ENCODE data around the gene ACP2. TPM values are rescaled to one million over a fixed set of nuclear protein-coding genes. Genes with fewer than 3 reads are reported as not detected.
"Not testable (repeated sequence)": the region's sequence is repeated elsewhere in the genome, so short reads cannot be mapped to it uniquely, and the experiment has no call there.

ACP2 gene
- total RNA-seq, 2 donors from 2014 or later: 94.6 to 104 TPM

- peak; percentile 90 for DNase-seq (ENCODE audit: low spot score)
- WGBS: 9% methylated on average over 20 of the region's 20 CpGs
- peaks cover 15% of the 10 kb centered on the region for H3K4me1 ChIP-seq (replicated peaks)
- TF ChIP-seq, protein P1, sequence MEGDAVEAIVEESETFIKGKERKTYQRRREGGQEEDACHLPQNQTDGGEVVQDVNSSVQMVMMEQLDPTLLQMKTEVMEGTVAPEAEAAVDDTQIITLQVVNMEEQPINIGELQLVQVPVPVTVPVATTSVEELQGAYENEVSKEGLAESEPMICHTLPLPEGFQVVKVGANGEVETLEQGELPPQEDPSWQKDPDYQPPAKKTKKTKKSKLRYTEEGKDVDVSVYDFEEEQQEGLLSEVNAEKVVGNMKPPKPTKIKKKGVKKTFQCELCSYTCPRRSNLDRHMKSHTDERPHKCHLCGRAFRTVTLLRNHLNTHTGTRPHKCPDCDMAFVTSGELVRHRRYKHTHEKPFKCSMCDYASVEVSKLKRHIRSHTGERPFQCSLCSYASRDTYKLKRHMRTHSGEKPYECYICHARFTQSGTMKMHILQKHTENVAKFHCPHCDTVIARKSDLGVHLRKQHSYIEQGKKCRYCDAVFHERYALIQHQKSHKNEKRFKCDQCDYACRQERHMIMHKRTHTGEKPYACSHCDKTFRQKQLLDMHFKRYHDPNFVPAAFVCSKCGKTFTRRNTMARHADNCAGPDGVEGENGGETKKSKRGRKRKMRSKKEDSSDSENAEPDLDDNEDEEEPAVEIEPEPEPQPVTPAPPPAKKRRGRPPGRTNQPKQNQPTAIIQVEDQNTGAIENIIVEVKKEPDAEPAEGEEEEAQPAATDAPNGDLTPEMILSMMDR (IDR thresholded peaks at IDR 0.05): peak in 1 of 4 experiments; percentile 6
- TF ChIP-seq POLR2AphosphoS5 (IDR thresholded peaks at IDR 0.05): peak; percentile 59
- TF ChIP-seq POLR2A (IDR thresholded peaks at IDR 0.05): peak; percentile 70
- peak overlapping the region; percentile 46 to 47 for H3K4me3 ChIP-seq
- H3K36me3 ChIP-seq: no peaks in the 10 kb centered on the region
- H3K9me3 ChIP-seq: no peaks in the 10 kb centered on the region
- intact Hi-C loops (cut with DNase I): loop anchor here (1.0 to 2.0 kb wide), 2 partner anchors 27 to 35 kb away; partner anchors contain the start of gene ACP2
- H3K27me3 ChIP-seq (replicated peaks; ENCODE audit: insufficient read depth): no peaks in the 10 kb centered on the region
- H3K27ac ChIP-seq: peak overlapping the region; percentile 94 to 95
Measured at GRCh38 chr11:47213950-47214565, 34.6 kb downstream of the ACP2 start.

- 83% methylated on average over 12 of the region's 12 CpGs for WGBS
- intact Hi-C loops (cut with DNase I): no loop called here
- Histone ChIP-seq H3K4me3 (no peak overlapping the region), H3K27me3 (replicated peaks; ENCODE audit: insufficient read depth) (no peaks in the 10 kb centered on the region), H3K9me3 (no peaks in the 10 kb centered on the region), H3K27ac (no peak overlapping the region), H3K36me3 (no peaks in the 10 kb centered on the region), H3K4me1 (replicated peaks) (peaks cover 15% of the 10 kb centered on the region)
- TF ChIP-seq, protein P1 (IDR thresholded peaks at IDR 0.05): no peak
- no peak for DNase-seq (ENCODE audit: low spot score)
Measured at GRCh38 chr11:47212938-47213337, 35.7 kb downstream of the ACP2 start.

DNA sequence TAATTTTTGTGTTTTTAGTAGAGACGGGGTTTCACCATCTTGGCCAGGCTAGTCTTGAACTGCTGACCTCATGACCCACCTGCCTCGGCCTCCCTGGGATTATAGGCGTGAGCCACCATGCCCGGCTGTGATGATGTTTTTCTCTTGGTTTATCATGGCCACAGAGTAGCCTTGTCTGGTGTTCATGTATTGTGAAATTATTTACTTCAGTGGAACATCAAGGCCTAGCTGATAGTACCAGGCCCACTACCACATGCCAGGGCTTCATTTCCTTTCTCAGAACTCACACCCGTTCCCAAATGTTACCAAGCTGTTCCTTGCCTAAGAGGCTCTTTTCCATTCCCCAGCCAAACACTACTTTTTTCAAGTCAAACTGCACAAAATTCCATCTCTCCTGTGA lies 40.0 kb downstream of the ACP2 start:
- intact Hi-C loops (cut with DNase I): no loop called here
- 88% methylated on average over 5 of the region's 5 CpGs for WGBS
- H3K4me3 ChIP-seq: no peak overlapping the region

DNA sequence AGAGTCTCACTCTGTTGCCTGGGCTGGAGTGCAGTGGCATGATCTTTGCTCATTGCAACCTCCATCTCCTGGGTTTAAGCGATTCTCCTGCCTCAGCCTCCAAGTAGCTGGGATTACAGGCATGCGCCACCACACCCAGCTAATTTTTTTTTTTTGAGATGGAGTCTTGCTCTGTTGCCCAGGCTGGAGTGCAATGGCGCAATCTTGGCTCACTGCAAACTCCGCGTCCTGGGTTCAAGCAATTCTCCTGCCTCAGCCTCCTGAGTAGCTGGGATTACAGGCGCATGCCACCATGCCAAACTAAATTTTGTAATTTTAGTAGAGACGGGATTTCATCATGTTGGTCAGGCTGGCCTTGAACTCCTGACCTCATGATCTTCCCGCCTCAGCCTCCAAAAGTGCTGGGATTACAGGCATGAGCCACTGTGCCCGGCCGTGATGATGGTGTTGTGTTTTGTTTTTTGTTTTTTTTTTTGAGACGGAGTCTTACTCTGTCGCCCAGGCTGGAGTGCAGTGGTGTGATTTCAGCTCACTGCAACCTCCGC lies 40.5 kb downstream of the ACP2 start:
- WGBS: 93% methylated on average over 13 of the region's 13 CpGs
- DNase-seq (ENCODE audit: low spot score); H3K4me3 ChIP-seq; intact Hi-C loops (cut with DNase I); H3K9me3 ChIP-seq; H3K4me1 ChIP-seq (replicated peaks); H3K27me3 ChIP-seq (replicated peaks; ENCODE audit: insufficient read depth); H3K36me3 ChIP-seq; H3K27ac ChIP-seq: not testable (repeated sequence)

More for the DNA sequence above, 40.0 kb downstream of the ACP2 start:
- H3K27me3 ChIP-seq (replicated peaks; ENCODE audit: insufficient read depth): no peaks in the 10 kb centered on the region
- no peak overlapping the region for H3K27ac ChIP-seq
- no peaks in the 10 kb centered on the region for H3K36me3 ChIP-seq
- H3K9me3 ChIP-seq: no peaks in the 10 kb centered on the region
- H3K4me1 ChIP-seq (replicated peaks): no peaks in the 10 kb centered on the region
- no peak for TF ChIP-seq POLR2AphosphoS5 (IDR thresholded peaks at IDR 0.05)
- TF ChIP-seq, protein P1 (IDR thresholded peaks at IDR 0.05): no peak
- no peak for TF ChIP-seq POLR2A (IDR thresholded peaks at IDR 0.05)
- DNase-seq (ENCODE audit: low spot score): no peak

- no peaks in the 10 kb centered on the region for H3K27me3 ChIP-seq (replicated peaks; ENCODE audit: insufficient read depth)
- H3K36me3 ChIP-seq: no peaks in the 10 kb centered on the region
- 89% methylated on average over 6 of the region's 6 CpGs for WGBS
- DNase-seq (ENCODE audit: low spot score): no peak
- no peak overlapping the region for H3K4me3 ChIP-seq
- TF ChIP-seq, protein P1 (IDR thresholded peaks at IDR 0.05): no peak
- TF ChIP-seq POLR2A (IDR thresholded peaks at IDR 0.05) (no peak), POLR2AphosphoS5 (IDR thresholded peaks at IDR 0.05) (no peak)
- intact Hi-C loops (cut with DNase I): no loop called here
- H3K9me3 ChIP-seq: no peaks in the 10 kb centered on the region
- H3K27ac ChIP-seq: no peak overlapping the region
- H3K4me1 ChIP-seq (replicated peaks): no peaks in the 10 kb centered on the region
Measured at GRCh38 chr11:47207459-47207858, 41.2 kb downstream of the ACP2 start.

DNA sequence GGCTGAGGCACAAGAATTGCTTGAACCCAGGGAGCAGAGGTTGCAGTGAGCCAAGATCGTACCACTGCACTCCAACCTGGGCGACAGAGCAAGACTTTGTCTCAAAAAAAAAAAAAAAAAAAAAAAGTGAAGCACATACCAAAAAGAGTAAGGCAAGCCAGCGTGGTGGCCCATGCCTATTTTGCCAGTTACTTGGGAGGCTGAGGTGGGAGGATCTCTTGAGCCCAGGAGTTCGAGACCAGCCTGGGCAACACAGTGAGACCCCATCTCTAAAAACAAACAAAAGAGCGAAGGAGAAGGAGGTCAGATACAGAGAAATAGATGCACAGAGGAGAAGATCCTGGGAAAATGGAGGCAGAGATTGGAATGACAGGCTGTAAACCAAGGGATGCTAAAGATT lies 42.0 kb downstream of the ACP2 start:
- intact Hi-C loops (cut with DNase I); H3K9me3 ChIP-seq; H3K27ac ChIP-seq; H3K36me3 ChIP-seq; H3K4me3 ChIP-seq; DNase-seq (ENCODE audit: low spot score); H3K4me1 ChIP-seq (replicated peaks); H3K27me3 ChIP-seq (replicated peaks; ENCODE audit: insufficient read depth): not testable (repeated sequence)
- WGBS: 96% methylated on average over 5 of the region's 5 CpGs
